Activated naive CD4-positive, alpha-beta T cell treated with anti-CD3 and anti-CD28 coated beads, Interleukin-2, amount 50 U/mL, for 16 hours (primary cell): ENCODE results near the gene POLR2F.

ENCODE experiments used
- DNase-seq: peaks from one replicate; pipeline ENCODE4 v3.0.0-alpha.2; 2020

Gene POLR2F

GRCh38 chr22:37982938-37983859, 29.7 kb downstream of the POLR2F start:
- no peak for DNase-seq

- no peak for DNase-seq
These were observed 30.6 kb downstream of the POLR2F start, which contains the start of gene SOX10 for GRCh38 chr22:37983860-37984791. TSS of gene SOX10 (minus strand) at chr22:37984555. CDS start at chr22:37983784, 771 bp downstream.

GRCh38 chr22:37985050-37985585, 31.6 kb downstream of the POLR2F start:
- no peak for DNase-seq

- no peak for DNase-seq
These were observed 32.3 kb downstream of the POLR2F start for GRCh38 chr22:37985751-37986281.

GRCh38 chr22:37986371-37986770, 32.9 kb downstream of the POLR2F start:
- no peak for DNase-seq

- no peak for DNase-seq
These were observed 35.9 kb downstream of the POLR2F start for GRCh38 chr22:37989146-37990045.

GRCh38 chr22:37990301-37990700, 36.8 kb downstream of the POLR2F start:
- no peak for DNase-seq

- no peak for DNase-seq
These were observed 37.4 kb downstream of the POLR2F start for GRCh38 chr22:37990862-37991261.

GRCh38 chr22:37991731-37992442, 38.4 kb downstream of the POLR2F start:
- no peak for DNase-seq

- no peak for DNase-seq
These were observed 40.5 kb downstream of the POLR2F start for GRCh38 chr22:37994049-37994448.

GRCh38 chr22:37994982-37995381, 41.5 kb downstream of the POLR2F start:
- no peak for DNase-seq

- no peak for DNase-seq
These were observed 42.0 kb downstream of the POLR2F start for GRCh38 chr22:37995460-37995859.

GRCh38 chr22:37996079-37996478, 42.6 kb downstream of the POLR2F start:
- no peak for DNase-seq

- DNase-seq, result no peak
These were observed 43.2 kb downstream of the POLR2F start for GRCh38 chr22:37996515-37997246.

GRCh38 chr22:37998543-37998942, 45.0 kb downstream of the POLR2F start:
- DNase-seq, result no peak

GRCh38 chr22:37999236-37999635, 45.7 kb downstream of the POLR2F start:
- DNase-seq, result no peak

- no peak for DNase-seq
These were observed 46.3 kb downstream of the POLR2F start for GRCh38 chr22:37999640-38000272.

GRCh38 chr22:38005943-38006342, 52.4 kb downstream of the POLR2F start:
- no peak for DNase-seq

- no peak for DNase-seq
These were observed 53.4 kb downstream of the POLR2F start for GRCh38 chr22:38006906-38007305.

- DNase-seq, result no peak
These were observed 53.9 kb downstream of the POLR2F start for GRCh38 chr22:38007330-38007902.
